ENCODE measurements around the gene SCAPER.

The SCAPER gene

GRCh38 chr15:76386178-76386577, 519.0 kb downstream of the SCAPER start:
- no peak for DNase-seq

DNA sequence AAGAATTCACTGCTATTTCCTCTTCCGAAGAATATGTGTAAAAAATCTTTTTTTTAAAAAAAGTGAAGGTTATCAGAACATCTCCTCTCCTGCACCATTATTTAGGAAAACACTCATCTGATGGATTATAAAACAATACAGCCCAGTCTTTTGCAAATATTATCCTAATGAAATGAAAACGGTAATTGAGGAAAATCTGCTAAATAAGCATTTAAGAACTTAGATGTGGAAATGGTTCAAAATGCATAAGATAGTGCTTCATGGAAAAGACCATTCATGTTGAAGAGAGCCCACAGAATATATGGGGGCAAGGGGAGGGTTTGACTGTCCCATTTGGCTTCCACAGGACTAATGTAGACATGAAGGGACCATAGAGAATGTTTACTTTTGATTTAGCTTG, 520.7 kb downstream of the SCAPER start:
- DNase-seq, result no peak

GRCh38 chr15:76382987-76383728, 522.0 kb downstream of the SCAPER start:
- DNase-seq, result no peak

GRCh38 chr15:76381366-76381765, 523.8 kb downstream of the SCAPER start:
- no peak for DNase-seq

GRCh38 chr15:76380249-76380648, 524.9 kb downstream of the SCAPER start:
- no peak for DNase-seq

- DNase-seq, result no peak
These were observed 526.4 kb downstream of the SCAPER start for GRCh38 chr15:76378691-76379090.

GRCh38 chr15:76377751-76378150, 527.4 kb downstream of the SCAPER start:
- no peak for DNase-seq

GRCh38 chr15:76377217-76377616, 527.9 kb downstream of the SCAPER start:
- DNase-seq, result no peak

GRCh38 chr15:76376816-76377215, 528.3 kb downstream of the SCAPER start:
- DNase-seq, result no peak

DNA sequence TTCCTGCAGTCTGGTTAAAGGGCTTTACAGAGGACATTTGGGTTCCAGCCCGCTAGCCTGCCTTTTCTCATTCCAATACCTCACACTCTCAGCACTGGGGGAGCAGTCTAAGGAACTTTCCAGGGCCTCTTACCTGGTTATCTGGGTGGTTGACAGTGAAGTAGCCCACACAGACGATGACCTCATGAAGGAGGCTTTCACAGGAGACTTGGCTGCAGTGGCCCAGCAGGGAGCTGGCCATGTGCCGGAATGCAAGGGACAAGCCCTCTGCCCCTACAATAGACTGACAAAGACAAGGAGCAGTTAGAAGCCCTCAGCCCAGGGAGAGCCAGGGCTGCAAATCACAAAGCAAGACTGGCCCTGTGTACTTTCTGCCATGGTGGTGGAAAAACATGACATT, 529.1 kb downstream of the SCAPER start:
- no peak for DNase-seq

- no peak for DNase-seq
These were observed 537.0 kb downstream of the SCAPER start for GRCh38 chr15:76368122-76368621.

DNA sequence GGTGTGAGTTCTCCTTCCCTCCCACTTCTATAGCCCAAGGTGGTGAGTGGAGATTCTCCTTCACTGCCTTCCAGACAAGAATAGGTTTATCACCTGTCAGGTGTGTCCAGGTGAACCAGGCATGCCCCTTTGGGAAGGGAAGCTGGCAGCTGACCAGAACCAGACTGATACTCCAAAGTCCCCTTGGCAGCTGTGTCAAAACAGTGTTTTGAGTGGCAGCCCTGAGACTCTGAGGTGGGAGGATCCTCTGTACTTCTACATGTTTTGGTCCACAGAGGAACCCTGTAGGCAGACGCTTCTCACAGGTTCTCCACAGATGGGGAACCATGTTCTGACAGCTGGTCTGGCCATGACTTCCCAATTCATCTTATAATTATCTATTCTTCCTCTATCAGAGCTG, 538.4 kb downstream of the SCAPER start:
- no peak for DNase-seq

DNA sequence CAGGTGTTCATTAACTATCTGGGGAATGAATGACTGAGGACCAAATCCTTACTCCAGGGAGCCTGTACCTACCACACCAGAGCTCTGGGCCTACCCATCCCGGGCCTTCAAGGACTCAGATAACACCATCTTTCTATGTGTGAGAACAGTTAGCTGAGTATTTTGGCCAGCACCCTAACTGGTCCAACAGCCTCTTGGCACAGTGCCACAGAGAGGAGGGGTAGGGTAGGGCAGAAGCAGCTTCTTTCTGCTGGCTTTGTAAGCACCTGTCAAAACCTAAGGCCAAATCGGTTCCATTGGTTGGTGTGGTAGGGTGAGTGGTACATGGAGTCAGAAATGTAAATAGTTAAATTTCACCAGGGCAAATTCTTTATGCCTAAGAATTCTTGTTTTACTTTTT, 541.9 kb downstream of the SCAPER start:
- DNase-seq, result no peak

- DNase-seq, result no peak
These were observed 544.7 kb downstream of the SCAPER start for GRCh38 chr15:76360416-76360815.

DNA sequence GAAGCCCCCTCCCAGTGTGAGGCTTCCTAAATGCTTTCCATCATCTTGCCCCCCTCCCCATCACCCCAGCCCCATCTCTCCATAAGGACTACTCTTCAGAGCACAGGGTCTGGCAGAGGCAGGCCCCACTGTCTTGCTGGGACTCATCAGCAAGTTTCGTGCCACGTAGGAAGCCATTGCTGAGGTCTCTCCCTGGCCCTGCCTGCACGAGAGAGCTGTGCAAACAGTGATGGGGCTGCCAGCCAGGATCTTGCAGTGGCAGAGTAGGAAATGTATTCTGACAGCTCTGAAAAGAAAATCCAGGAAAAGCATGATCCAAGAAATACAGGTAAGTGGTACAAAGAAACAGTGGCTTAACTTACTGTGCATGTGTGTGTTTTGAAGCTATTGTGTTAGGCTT, 546.0 kb downstream of the SCAPER start:
- no peak for DNase-seq

GRCh38 chr15:76358453-76358852, 546.7 kb downstream of the SCAPER start:
- DNase-seq, result no peak

- DNase-seq, result no peak
These were observed 550.2 kb downstream of the SCAPER start for GRCh38 chr15:76354823-76355440.

DNA sequence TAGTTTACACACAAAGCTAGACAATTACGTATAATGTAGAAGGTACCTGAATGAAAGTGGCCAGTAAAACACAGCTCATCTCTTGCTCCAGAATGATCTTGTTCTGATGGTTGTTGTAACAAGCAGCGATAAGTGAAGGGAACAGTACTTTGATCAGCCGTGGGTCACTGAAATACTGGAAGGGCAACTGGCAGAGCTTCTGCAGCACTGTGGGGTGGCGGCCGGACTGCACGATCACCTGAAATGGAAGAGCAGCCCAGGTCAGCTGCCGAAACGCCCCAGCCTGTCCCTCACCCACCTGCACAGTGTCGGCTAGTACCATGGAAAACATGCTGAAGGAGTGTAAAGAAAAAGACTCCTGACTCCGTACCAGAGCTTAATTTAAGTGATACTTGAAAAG, 551.2 kb downstream of the SCAPER start:
- no peak for DNase-seq

DNA sequence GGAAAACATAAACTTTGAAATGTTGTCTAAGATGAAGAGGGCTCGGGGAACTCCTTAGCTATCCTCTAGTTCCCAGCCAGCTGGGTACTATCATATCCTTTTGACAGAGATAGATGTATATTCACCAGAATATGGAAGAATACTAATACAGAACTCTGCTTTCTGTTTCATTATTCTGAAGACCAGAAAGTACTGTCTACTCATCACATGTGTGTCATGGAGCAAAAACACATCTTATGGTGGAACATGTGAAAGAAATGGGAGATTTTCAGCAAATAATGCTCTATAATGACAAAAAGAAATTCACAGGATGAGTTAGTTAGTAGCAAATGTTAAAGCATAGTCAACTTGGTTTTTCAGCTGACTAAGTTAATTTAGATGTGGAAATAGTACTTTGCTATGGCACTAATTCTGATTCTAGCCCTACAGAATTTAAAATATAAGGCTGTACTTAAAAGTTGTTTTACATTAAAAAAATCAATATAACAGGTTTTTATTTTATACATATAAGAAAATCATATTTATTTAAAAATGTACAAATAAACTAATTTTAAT, 552.0 kb downstream of the SCAPER start:
- DNase-seq, result no peak

GRCh38 chr15:76349301-76350070, 555.7 kb downstream of the SCAPER start:
- DNase-seq, result no peak

DNA sequence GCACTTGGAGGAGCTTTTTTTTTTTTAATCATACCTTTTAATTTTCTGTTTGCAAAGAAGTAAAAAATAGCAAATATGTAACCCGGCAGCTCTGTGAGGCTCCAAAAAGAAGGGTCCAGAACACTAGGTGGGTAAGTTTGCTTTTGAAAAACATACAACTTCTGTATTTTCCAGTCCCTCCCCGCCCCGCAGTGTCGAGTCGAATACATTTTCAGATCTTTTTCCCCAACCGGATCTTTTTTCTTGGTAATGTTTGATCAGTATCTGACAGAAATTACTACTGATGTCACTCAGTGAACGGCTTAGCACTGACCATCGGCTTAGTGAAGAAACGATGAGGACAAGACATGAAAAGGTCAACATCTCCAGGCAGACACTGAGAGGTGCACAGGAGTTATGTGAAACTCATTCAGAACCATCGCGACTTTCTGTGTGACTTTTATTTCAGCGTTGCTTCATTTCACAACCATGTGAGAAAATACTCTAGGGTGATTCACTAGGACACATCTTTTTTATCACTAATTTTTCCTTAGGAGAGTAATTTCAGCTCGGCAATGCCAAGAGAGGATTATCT, 557.6 kb downstream of the SCAPER start:
- DNase-seq, result no peak

GRCh38 chr15:76346669-76347481, 558.3 kb downstream of the SCAPER start:
- no peak for DNase-seq

Data from bone marrow (tissue), 2 donors.